NCI-H1694 (cell line): ENCODE measurements around the gene TNFSF18.
"Not testable (repeated sequence)": the region's sequence is repeated elsewhere in the genome, so short reads cannot be mapped to it uniquely, and the experiment has no call there.

ENCODE experiments used
- DNase-seq: peaks from one replicate; lab custom pipeline; 2025; lab: John Stamatoyannopoulos, UW

TNFSF18 gene, protein sequence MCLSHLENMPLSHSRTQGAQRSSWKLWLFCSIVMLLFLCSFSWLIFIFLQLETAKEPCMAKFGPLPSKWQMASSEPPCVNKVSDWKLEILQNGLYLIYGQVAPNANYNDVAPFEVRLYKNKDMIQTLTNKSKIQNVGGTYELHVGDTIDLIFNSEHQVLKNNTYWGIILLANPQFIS

DNA sequence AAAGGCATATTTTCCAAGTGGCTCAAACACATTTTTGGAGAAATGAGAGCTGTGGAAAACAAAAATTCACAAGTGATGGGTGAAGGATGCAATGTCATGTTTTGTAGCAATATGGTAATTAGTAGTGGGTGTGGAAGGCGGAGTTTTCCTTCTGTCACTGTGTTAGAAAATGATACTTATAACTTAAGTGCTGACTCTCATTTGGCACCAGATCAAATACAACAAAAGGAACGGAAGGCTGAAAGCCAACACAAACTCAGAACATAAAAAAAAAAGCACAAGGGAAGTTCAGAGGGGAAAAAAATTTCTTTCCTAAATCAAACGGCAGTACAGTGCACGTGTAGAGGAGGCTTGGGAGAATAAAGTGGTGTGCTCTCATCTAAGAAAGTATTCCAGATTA lies at the start of gene TNFSF18:
Gene TNFSF18 (minus strand): TSS at position 77 of the 400 bp plus-strand sequence. CDS start 45 bp downstream, at position 32.
- no peak for DNase-seq

DNA sequence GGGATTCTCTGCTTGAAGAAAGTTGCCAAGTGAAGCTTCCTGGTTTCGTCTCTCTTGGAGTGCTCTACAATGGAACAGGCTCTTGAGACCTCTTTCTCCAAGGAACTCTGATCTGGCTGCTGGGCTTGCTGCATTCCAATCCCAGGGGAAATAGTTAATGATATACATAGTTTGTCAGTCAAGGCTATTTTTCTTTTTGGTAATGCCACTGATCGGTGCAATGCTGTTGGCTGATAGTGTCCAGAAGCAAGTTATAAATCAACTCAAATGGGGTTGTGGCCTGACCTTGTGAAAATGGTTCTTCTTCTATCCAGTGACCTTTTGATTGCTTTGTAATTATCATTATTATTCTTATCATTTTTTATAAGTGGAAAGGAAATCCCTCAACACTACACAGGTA lies 48.4 kb upstream of the TNFSF18 start:
- no peak for DNase-seq

GRCh38 chr1:173098117-173098516 lies 47.4 kb upstream of the TNFSF18 start:
- no peak for DNase-seq

- no peak for DNase-seq
Measured at GRCh38 chr1:173097001-173097400, 46.3 kb upstream of the TNFSF18 start.

- no peak for DNase-seq
Measured at GRCh38 chr1:173095632-173096031, 44.9 kb upstream of the TNFSF18 start.

- DNase-seq, result no peak
Measured at GRCh38 chr1:173094541-173094940, 43.8 kb upstream of the TNFSF18 start.

- no peak for DNase-seq
Measured at GRCh38 chr1:173093691-173094445, 43.1 kb upstream of the TNFSF18 start.

GRCh38 chr1:173084292-173084691 lies 33.6 kb upstream of the TNFSF18 start:
- DNase-seq, result no peak

- DNase-seq, result no peak
Measured at GRCh38 chr1:173082913-173083312, 32.2 kb upstream of the TNFSF18 start.

DNA sequence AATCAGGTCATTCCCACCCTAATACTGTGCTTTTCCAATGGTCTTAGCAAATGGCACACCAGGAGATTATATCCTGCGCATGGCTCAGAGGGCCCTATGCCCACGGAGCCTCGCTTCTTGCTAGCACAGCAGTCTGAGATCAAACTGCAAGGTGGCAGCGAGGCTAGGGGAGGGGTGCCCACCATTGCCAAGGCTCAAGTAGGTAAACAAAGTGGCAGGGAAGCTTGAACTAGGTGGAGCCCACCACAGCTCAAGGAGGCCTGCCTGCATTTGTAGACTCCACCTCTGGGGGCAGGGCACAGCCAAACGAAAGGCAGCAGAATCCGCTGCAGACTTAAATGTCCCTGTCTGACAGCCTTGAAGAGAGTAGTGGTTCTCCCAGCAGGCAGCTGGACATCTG lies 23.5 kb upstream of the TNFSF18 start:
- DNase-seq, result not testable (repeated sequence)

GRCh38 chr1:173064011-173064410 lies 13.3 kb upstream of the TNFSF18 start:
- no peak for DNase-seq

DNA sequence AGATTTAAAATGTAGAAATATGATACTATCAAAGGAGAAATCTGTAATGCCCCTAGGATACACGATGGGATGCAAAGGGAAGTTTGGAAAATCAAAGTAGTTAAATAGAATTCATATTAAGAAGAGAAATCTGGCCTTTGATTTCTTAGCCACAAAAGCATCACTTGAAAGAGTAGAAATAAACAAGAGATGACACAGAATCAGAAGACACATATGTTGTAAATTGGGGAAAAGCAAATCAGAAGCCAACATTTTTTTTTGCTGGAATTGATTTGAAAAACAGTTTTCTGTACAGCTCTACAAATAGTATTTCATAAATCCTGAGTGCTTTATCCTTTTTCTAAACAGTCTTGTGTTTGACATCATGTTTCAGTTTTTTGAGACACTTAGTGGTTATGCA lies 12.4 kb upstream of the TNFSF18 start:
- DNase-seq, result no peak

DNA sequence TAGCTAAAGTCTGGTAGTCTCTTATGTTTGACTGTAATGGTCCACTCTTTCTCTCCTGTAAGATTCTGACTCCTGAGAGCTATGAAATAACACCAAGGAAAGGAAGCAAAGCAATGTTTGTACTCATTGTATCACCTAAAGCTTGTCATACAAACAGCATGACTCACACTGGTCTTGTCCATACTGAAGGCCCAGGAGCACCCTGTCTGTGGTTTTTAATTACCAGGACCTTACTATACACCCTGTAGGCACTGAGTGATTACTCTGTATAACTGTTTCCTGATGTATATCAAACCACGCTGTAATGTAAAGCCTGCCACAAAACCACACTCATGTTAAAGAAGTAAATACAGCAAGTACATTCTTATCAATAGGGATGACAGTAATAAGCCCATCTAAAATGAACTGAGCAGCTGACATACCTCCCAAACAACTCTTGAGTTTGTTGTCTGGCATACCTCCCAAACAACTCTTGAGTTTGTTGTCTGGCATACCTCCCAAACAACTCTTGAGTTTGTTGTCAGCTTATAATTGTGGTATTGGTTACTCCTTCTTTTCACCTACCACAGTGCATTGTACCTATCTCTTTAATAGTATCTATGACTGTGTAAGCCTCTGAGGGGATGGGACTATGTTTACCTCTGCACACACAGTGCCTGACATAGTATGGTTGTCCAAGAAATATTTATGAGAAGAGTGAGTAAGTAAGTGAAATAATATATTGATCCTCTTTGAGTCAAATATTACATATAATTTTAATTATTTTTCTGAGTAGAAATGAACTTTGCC lies 11.6 kb upstream of the TNFSF18 start:
- DNase-seq, result no peak

DNA sequence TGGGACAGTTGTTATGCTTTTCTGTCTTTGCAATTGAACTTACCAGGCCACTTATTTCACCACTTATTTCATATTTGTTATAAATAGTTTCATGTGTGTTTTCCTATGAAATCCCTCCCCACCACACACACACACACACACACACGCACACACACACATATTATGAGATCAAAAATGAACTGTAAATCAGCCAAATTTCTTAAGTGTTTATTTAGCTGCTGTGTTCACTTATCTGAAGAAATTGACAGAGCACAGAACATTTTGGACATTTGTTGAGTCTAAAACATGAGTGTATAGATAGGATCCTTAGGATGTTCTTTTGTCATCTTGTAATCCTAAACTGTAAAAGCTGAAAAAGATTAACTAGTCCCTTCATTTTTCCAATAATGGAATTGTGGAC lies 7.8 kb upstream of the TNFSF18 start:
- DNase-seq, result no peak

DNA sequence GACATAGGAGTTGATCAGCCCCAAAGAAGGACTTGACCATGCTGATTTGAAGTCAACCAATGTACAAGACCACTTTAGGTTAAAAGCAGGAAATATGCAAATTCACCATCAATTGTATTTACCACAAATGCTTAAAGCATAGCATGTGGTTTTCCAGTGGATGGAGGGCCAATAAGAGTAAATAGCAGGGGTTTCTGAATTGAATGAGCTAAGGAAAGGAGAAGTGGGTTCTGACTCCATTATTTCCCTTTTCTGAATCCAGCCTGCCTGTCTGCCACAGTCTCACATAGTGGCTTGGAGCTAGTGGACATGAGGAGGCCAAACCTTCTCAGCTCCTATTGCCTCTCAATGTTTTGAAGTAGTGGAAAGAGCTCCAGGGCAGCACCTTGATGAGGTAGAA lies 7.2 kb upstream of the TNFSF18 start:
- DNase-seq, result no peak

- DNase-seq, result no peak
Measured at GRCh38 chr1:173056365-173056764, 5.6 kb upstream of the TNFSF18 start.

DNA sequence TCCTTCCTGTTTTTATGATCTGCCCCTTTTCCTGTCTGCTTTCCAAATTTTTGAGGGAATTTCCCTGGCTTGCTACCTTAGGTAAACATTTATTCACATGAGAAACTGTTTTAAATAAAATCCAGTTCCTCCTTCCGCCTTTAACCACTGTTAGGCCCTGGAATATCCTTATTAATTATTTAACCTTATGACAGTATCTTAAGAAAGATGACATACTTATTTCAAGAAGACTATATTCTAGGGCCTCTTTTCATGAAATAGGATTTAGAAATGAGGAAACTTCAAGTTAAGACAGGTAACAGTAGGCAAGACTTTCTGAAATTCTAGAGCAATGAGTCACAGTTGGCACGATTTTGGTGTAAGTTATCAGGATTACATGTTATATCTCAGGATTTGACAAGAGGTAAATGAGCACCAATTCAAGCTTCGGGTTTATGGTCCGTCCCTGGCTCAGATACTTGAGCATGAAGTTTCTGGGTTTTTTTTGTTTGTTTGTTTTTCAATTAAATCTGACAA lies 2.0 kb upstream of the TNFSF18 start:
- no peak for DNase-seq

DNA sequence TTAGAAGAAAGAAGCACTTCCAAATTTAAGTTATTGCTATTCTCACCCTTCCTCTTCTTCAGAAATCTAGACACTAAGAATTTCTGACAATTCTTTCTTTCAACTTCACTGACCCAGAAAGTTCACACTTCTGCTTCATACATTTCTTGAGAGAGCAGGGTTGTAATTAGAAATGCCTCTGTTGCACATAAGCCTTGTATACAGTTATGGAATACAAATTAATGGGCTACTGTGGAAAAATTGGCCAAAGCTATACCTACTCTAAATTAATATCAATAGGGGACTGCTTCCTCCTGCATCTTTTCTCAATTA lies 1.5 kb downstream of the TNFSF18 start:
- DNase-seq, result no peak

GRCh38 chr1:173048621-173049321 lies 2.0 kb downstream of the TNFSF18 start:
- DNase-seq, result no peak

GRCh38 chr1:173044656-173045055 lies 6.1 kb downstream of the TNFSF18 start:
- DNase-seq, result no peak

DNA sequence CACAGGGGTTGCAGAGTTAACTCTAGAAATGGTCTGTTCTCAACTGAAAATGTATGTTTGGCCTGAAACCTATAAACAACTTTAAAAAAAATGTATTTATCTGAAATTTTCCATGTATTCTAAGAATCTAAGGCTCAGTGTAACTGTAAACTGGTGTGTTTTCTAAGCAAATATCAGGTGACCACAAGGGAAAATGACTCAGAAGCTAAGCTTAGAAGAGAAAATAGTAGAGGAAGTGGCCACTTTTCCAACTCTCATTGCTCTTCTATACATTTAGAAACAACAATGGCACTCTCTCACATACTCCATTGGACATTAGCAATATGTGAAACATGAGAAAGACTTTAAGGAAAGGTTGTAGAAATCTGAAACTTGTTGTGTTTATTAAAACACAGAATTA lies 7.5 kb downstream of the TNFSF18 start:
- DNase-seq, result no peak

DNA sequence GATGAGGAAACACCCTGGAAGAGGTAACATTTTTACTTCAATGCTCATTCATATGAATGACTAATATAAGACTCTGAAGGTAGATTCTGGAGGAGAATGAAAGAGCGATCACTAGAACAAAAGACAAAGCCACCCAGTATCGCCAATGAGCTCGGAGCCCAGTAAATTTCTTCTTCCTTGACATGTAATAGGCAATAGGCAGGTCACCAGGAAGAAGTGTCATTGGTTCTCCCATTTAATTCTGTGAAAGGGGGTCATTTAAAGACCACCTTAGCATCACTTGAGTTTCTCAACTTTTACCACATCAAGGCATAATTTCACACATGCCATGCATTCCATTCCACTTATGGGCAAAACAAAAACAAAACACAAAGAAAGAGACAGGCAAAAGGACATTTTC lies 7.9 kb downstream of the TNFSF18 start:
- DNase-seq, result no peak
